ENCODE measurements around the gene FAM120B. TPM values are rescaled to one million over a fixed set of nuclear protein-coding genes. Genes with fewer than 3 reads are reported as not detected.
"Not testable (repeated sequence)": the region's sequence is repeated elsewhere in the genome, so short reads cannot be mapped to it uniquely, and the experiment has no call there.

FAM120B gene
- total RNA-seq, 1 donor from 2014 or later, result 32.8 TPM

DNA sequence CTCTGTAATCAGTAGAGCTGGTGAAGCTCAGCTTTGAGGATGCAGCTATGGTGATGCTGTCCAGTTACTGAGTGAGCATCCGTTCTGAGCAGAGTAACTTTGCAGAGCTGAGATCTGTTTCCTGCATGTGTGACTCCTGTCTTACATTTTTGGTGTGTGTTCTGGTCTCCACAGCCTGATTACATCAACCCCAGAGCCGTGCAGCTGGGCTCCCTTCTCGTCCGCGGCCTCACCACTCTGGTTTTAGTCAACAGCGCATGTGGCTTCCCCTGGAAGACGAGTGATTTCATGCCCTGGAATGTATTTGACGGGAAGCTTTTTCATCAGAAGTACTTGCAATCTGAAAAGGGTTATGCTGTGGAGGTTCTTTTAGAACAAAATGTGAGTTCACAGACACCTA is 81.6 kb downstream of the FAM120B start:
- peak; percentile 37 for DNase-seq

DNA sequence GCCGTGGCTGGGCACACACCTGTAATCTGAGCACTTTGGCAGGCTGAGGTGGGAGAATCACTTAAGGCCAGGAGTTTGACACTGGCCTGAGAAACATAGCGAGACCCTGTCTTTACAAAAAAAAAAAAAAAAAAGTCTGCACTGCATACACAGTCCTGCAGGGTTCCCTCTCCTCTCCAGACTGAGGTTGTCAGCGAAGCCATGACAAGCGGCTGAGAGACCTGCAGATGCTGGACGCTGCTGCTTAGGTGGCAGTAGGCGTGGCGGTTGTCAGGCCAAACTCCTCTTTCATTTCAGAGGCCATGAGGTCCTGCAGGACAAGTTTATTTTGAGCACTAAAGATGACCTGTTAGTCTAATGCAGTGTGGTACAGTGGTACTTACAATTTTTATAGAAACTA is 86.5 kb downstream of the FAM120B start:
- DNase-seq, result no peak

DNA sequence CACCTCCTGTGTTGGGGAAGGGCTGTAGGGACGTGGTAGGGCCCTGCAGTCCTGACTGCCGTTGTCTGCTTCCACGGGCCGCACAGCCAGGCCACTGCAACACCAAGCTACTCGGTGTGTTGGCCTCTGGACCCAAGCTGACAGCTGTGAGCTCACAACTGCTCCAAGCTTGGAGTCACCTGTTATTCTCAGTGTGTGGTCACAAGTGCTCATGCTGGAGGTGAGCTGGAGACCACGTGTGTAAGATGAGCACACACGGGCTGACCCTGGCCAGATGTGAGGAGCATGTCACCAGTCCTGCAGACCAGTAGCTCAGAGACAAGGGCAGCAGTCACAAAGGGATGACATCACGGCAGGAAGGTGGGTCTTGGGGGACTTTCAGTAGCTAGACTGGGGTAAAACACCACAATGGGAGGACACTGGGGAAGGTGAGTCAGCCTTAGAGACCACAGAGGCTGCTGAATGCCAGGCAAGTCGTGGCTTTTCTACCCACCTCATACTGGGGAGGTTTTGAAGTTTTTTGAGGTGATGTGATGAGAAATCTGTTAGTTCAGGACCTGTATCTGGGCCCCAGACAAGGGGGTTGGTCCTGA is 87.3 kb downstream of the FAM120B start:
- no peak for DNase-seq

DNA sequence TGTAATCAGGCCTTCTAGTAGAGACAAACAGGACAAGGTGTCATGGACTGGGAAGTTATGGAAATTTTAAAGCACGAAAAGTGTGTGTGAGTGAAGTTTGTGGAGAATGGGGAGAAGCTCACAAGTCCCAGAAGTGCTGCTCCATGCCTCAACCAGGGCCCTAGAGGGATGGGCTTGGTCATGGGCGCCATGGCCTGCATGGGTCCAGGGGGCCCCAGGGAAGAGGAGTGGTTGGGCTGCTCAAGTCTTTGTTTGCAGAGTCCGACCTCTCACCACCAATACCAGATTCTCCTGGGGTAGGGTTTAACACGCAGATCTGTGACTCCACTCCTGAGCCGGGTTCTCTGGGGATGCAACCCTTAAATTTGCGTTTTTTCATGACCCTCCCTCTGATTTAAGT is 88.4 kb downstream of the FAM120B start:
- DNase-seq, result no peak

DNA sequence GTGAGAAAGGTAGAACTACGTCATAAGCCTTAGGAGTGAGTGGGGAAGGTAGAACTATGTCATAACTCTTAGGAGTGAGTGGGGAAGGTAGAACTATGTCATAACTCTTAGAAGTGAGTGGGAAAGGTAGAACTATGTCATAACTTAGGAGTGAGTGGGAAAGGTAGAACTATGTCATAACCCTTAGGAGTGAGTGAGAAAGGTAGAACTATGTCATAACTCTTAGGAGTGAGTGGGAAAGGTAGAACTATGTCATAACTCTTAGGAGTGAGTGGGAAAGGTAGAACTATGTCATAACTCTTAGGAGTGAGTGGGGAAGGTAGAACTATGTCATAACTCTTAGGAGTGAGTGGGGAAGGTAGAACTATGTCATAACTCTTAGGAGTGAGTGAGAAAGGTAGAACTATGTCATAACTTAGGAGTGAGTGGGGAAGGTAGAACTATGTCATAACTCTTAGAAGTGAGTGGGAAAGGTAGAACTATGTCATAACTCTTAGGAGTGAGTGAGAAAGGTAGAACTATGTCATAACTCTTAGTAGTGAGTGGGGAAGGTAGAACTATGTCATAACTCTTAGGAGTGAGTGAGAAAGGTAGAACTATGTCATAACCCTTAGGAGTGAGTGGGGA is 92.3 kb downstream of the FAM120B start:
- not testable (repeated sequence) for DNase-seq

DNA sequence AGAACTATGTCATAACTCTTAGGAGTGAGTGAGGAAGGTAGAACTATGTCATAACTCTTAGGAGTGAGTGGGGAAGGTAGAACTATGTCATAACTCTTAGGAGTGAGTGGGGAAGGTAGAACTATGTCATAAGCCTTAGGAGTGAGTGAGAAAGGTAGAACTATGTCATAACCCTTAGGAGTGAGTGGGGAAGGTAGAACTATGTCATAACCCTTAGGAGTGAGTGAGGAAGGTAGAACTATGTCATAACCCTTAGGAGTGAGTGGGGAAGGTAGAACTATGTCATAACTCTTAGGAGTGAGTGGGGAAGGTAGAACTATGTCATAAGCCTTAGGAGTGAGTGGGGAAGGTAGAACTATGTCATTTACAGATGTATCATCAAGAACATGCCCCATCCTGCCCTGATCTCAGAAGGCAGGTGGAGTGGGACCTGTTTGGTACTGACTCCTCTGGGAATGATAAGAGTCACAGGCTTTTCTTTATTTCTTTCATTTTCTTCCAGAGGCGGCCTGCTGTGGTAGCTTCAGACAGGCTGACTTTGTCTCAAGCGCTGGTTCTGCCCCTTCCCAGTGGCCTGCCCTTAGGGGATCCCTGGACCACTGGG is 93.5 kb downstream of the FAM120B start:
- not testable (repeated sequence) for DNase-seq

DNA sequence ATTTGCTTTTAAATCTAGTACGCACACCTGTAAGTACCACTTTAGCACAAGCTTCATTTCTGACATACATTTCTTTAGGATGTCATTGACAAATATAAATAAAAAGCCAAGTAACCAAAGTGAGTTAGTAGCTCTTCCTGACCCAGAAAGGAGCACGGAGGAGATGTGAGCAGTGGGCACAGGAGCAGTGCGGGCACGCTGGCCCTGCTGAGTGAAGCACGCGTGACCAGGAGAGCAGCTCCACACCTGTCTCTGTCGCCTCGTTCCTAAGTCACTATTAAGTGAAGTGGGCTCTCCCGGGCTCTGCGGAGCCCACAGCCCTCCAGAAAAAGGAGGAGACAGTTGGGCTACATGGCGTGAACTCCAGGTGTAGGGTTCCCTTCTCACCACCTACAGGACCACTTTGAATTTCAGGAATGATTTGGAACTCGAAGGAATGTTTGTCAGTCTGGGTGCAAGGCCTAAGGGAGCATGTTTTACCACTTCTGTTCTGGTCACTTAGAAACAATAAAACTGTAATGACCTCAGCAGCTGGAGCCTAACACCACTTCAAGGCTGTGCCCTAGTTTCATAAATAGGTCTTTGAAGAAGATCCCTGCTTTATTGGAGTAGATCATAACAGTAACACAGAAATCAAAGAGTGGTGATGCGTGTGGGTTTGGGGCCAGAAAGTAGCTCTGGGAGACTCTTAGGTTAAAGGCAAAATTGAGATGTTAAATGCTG is 95.9 kb downstream of the FAM120B start:
- no peak for DNase-seq

DNA sequence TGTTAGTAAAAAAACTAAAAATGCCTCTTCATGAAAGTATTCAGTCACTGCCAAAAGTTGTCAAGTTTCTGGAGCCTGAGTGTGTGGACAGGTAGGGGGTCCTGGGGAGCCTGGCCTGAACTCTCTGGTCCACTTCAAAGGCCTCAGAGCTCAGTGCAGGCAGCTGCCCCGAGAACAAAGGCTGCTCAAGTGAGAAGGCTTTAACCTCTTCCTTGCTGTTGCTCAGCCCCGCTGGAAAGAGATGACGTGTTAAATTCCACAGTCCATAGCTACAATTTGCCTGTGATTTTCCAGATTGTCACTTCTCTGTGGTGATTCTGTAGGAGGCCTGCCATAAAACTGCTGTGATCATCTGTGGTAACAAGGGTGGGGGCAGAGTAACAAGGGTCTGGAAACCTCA is 96.9 kb downstream of the FAM120B start:
- DNase-seq, result peak; percentile 13

DNA sequence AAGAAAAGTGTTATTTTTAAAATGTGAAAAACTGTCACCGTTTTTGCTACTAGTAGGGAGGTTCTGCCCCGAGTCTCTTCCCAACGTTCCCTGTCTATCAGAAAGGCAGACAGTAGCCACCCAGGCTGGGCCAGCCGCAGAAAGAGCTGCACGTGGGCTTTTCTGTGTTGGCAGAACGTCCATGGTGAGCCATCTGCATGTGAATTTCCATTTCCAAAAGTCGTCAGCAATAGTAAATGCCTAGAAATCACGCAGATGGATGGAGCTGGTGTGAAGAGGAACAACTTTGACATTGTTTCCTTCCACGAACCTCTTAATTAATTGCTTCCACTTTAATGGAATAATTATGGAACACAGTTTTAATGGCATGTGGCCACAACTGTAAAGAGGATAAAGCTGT is 97.5 kb downstream of the FAM120B start:
- no peak for DNase-seq

DNA sequence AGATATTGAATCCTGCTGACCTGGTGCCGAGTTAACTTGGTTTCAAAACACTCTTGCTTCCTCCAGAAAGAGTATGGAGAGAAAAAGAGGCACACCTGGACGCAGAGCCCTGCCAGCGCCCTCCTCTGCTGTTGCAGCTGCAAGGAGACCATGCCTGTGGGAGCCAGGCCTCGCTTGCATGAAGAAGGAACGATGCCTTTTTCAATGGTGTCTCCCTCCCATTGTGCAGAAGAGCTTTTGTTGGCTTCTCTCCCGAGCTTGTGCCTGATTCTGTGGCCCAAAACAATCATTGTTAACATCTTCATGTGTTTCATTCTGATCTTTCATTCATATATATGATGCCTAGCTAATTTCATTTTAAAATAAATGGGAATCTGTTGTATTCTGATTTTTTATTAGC is 98.1 kb downstream of the FAM120B start:
- no peak for DNase-seq

DNA sequence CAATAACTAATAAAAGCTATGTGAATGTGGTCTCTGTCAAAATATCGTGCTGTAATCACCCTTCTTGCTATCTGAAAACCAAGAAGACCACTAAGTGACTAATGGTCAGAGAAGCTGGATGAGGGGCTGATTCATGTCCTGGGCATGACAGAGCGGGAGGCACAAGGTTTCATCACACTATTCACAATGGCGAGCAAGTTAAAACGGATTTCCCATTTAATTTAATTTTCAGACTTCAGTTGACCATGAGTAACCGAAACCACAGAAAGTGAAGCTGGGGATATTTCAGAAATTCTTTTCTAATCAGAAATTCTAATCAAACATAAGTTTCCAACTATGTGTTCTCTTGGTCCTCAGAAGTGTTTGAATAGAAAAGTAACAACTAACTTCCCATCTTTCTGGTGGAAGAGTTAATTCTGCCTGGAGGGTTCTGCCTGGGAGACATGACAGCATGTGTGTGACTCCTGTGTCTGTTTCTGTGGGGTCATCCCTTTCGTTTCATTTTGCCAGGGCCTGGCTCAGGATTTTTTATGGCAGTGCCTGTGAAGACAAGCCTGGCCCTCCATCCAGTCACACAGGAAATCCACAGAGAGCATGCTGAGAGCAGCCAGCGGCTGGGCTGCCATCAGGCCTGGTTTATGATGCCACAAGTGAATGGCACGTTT is 98.9 kb downstream of the FAM120B start:
- no peak for DNase-seq

DNA sequence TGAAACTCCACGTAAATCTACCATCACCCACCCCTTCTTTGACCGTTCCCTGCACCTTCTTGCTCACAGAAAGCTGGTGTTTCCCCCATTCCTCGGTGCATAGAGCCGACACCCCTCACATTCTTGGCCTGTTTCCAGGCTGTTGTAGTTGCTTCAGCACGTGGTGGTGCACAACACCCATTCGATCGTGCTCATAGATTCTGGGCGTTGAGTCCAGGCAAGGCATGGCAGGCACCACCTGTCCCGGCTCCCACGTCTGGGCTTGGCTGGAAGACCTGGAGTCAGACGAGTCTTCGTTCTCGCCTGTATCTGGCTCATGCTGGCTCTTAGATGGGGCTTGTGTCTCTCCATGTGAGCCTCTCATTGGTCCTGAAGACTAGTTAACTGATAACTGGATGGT is 100.6 kb downstream of the FAM120B start:
- DNase-seq, result no peak

DNA sequence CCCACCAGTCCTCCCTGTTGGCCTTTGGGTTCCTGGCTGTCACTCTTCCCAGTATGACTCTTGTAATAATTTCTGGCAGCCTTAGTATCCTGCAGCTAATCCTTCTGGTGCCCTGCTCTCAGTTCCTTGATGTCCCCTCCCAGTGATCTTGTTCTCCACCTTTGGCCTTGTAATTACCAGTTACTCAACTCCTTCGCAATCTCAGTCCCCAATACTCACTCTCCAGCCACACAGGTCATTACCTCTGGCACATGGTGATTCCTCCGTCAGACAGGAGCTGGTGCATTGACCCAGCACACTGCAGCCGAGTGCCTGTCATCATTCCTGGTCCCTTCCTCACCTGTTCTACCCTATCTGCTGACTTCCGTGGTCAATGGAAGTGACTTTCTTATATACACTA is 101.4 kb downstream of the FAM120B start:
- no peak for DNase-seq

DNA sequence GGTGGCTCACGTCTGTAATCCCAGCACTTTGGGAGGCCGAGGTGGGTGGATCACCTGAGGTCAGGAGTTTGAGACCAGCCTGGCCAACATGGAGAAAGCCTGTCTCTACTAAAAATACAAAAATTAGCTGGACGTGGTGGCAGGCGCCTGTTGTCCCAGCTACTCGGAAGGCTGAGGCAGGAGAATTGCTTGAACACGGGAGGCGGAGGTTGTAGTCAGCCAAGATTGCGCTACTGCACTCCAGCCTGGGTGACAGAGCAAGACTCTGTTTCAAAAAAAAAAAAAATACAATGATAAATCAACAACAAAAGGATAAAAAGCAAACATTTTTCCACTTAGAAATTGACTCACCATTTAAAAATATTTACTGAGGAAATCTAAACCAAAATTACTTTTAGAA is 103.2 kb downstream of the FAM120B start:
- DNase-seq, result not testable (repeated sequence)

DNA sequence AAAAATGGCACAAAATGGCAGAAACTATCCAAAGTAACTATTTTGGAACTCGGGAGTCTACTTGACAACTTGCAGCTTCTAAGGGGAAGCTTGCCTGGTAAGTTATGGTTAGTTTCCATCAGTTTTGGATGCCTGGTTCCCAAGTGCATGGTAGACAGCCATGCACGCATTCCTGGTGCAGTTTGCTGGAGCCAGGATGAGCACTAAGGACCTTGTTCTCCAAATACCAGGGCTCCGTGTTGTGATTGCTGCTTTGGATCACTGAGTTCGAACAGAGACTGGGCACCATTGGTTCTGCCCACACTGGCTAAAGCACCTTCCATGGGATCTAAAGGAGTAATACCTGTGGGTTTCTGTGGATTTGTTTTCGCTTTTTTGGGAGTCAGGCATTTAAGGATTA is 103.7 kb downstream of the FAM120B start:
- DNase-seq, result no peak

DNA sequence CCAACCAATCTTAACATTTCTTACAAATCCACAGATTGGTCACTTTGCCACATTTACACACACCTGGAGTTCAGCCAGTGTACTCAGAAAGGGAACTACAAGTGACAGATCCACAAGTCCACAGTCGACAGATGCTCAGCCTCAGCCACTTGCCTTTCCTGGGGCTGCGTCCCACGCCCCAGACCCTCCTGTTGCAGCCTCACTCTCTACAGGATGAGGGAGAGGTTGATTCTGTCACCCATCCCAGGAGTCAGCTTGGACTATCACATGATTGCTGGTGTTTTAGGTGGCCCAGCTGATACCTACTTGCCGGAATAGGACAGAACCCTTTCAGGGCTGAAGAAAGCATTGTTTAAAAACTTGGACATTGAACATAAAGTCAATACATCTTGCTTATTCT is 108.8 kb downstream of the FAM120B start:
- DNase-seq, result no peak

DNA sequence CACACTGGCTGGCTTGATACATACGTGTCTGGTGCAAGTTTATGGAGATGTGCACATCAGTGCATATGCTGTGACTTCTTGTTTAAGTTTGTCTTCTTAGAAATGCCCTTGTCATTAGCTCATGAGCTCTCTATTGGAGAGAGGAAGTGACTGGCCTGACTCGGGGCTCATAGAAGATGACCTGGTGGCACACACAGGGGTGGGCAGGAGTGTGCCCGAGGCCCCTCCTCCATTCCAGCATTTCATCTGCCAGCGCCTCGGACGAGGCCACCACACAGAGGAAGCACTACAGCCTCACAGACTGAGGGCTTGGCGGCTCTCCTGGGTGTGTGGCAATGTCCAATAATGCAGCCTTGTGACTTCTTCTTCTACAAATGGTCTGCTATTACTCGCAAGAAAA is 109.7 kb downstream of the FAM120B start:
- DNase-seq, result no peak

DNA sequence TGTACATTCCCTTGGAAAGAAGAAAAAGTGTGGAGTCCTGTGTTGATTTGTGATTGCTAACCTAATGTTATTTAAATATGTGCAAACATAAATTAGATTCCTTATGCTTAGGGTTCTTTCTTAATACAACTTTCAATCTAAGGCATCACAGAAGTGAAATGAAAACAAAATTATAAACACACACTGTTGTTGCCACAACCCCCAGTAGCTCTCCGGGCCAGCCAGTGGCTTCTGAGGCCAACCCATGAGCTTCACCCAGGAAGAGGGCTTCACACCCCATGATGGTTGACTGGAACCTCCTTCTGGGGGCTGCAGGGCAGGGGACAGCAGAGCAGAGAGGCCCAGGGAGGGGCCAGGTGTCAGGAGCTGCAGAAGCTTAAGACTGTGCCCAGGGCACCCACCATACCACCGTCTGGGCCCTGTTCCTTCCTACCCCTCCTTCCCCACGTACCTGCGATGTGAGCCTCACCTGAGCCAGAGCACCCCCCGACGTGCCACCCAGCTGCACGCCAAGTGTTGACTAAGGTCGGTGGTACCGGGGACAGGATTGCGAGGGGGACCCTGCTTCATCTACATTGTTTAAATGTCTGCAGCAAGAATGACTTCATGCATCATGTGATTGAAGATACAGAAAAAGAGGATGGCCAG is 110.5 kb downstream of the FAM120B start:
- DNase-seq, result no peak

DNA sequence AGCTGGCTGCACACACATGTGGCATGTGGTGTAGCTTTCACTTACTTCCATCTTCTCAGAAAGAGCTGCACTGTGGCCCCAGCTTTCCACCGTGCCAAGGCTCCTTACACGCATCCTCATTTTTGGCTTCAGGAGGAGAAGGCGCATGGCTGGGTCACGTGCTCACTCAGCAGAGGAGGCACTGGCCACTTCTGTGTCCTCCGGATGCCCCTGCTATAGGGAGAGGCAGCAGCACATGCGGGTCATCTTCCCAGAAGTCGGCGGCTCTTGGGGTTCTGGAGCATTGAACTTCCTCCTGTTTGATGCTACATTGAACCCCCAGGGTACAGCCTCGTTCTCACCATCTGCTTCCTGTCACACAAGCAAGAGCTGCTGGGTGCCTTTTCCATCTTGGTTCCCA is 111.3 kb downstream of the FAM120B start:
- DNase-seq, result no peak

DNA sequence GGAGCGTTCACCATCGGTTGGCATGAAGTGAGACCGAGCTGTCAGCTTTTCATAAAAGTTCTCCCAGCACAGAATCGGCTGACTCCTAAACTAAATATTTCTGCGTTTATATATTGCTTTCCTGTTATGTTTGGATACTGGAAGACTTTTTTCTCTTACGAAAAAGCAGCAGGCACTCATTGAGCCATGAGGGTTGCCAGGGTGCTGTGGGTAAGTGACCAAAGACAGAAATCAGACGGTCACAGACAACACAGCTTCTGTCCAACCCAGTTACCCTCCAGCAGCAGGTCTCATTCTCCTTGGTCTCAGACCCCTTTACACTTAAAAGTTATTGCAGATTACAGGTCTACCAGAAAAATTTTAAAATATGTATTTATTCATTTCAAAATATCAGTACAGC is 113.7 kb downstream of the FAM120B start:
- DNase-seq, result no peak

DNA sequence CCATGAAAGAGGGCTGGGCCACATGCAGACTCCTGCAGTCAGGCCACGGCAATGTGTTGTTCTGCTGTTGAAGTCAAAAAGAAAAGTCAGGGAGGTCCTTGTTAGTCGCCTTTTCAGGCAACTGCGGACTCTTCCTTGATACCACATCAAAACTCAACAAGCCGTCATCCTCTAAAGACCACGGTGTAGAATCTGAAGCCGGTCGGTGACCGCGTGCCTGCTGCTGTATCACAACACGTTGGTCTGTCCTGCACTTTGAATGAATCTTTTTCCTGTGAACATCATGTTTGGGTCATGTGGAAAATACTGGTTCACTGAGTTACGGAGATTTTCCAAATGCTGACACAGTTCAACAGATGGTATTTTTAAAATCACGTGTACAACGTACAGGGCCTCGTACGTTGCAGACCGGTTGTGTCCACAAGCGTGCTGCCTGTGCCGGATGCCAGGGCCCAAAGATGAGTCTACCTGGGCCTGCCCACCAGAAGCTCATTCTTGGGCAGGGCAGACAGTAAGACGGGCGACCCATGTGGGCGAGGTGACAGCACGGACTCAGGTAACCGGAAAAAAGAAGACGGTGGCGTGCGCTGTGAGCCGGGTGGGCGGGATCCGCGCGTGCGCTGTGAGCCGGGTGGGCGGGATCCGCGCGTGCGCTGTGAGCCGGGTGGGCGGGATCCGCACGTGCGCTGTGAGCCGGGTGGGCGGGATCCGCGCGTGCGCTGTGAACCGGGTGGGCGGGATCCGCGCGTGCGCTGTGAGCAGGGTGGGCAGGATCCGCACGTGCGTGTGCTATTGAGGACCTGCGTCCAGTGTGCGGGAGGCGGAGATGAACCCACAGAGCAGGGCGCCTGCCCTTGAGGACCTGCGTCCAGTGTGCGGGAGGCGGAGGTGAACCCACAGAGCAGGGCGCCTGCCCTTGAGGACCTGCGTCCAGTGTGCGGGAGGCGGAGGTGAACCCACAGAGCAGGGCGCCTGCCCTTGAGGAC is 114.5 kb downstream of the FAM120B start:
- no peak for DNase-seq
